Superior temporal gyrus (tissue), 1 donor: ENCODE measurements around the gene SGPL1.

Experiments
- DNase-seq: peaks from one replicate; pipeline ENCODE4 v3.0.0-alpha.2; 2016; ENCODE audit errors: extremely low spot score

SGPL1 gene

GRCh38 chr10:70921285-70921684 lies 105.5 kb downstream of the SGPL1 start:
- no peak for DNase-seq

GRCh38 chr10:70923696-70924095 lies 107.9 kb downstream of the SGPL1 start:
- DNase-seq = no peak

GRCh38 chr10:70925377-70926225 lies 109.9 kb downstream of the SGPL1 start:
- peak; percentile 46 for DNase-seq

- DNase-seq = no peak
Observed at GRCh38 chr10:70926226-70927000, 110.7 kb downstream of the SGPL1 start.

GRCh38 chr10:70927189-70927943 lies 111.6 kb downstream of the SGPL1 start:
- no peak for DNase-seq

- DNase-seq = no peak
Observed at GRCh38 chr10:70928140-70928539, 112.4 kb downstream of the SGPL1 start.

- no peak for DNase-seq
Observed at GRCh38 chr10:70930263-70931000, 114.7 kb downstream of the SGPL1 start.
